Stimulated activated CD4-positive, alpha-beta T cell treated with anti-CD3 and anti-CD28 coated beads, Interleukin-4, amount 100 ng/mL, for 1 hour (primary cell): ENCODE results near the gene RS1.

ENCODE experiments used
- DNase-seq: peaks from one replicate; pipeline ENCODE4 v3.0.0-alpha.2; 2020

Gene RS1

GRCh38 chrX:18596096-18596495 is 75.8 kb downstream of the RS1 start:
- DNase-seq, result no peak

- DNase-seq, result no peak
These were observed 77.8 kb downstream of the RS1 start for GRCh38 chrX:18594079-18594478.

- DNase-seq, result no peak
These were observed 80.1 kb downstream of the RS1 start for GRCh38 chrX:18591834-18592233.
